ENCODE data around the gene CYP2R1.

CYP2R1 gene

DNA sequence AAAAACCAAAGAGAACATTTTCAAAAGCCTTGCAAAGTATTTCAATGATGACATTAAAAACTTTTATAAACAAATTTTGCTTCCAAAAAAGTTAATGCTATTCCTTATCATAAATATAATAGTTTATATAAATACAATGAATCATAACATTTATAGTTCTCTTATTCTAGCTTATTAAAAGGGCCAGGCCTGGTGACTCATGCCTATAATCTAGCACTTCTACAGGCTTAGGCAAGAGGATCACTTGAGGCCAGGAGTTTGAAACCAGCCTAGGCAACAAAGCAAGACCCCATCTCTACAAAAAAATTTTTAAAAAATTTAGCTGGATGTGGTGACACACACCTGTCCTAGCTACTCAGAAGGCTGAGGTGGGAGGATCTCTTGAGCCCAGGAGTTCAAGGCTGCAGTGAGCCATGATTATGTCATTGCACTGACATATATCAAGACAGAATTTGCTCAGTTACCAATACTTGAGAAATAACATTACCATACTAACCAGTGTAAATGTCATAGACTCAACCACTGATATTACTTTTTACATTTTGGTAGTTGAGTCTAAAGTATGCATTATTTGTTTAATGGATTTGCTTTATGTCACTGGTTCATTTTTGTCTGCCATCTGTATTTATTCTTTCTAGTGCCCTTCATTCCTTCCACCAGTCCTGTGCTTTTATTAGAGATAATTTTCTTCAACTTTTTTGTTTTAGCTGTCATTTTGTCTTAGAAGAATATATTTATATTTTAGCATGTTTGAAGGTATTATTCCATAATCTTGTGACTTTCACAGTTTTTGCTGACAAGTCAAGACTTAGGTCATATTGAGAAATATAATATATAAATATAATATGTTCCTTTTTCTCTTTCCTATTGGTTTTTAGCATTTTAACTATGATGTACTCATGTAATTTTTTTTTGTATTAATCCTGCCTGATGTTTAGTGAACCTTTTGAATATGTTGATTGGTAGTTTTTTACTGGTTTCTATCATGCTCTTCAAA is 56.2 kb downstream of the CYP2R1 start:
- H3K4me3 ChIP-seq (replicated peaks; ENCODE audit: low read depth, low read length), result no peak overlapping the region
- no peak for DNase-seq (ENCODE audit: extremely low read depth, low read depth)
- TF ChIP-seq, protein P1, sequence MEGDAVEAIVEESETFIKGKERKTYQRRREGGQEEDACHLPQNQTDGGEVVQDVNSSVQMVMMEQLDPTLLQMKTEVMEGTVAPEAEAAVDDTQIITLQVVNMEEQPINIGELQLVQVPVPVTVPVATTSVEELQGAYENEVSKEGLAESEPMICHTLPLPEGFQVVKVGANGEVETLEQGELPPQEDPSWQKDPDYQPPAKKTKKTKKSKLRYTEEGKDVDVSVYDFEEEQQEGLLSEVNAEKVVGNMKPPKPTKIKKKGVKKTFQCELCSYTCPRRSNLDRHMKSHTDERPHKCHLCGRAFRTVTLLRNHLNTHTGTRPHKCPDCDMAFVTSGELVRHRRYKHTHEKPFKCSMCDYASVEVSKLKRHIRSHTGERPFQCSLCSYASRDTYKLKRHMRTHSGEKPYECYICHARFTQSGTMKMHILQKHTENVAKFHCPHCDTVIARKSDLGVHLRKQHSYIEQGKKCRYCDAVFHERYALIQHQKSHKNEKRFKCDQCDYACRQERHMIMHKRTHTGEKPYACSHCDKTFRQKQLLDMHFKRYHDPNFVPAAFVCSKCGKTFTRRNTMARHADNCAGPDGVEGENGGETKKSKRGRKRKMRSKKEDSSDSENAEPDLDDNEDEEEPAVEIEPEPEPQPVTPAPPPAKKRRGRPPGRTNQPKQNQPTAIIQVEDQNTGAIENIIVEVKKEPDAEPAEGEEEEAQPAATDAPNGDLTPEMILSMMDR (IDR thresholded peaks at IDR 0.05; ENCODE audit: low read depth, low read length, missing control alignments), result no peak
